ENCODE results near the gene OXSR1. TPM values are rescaled to one million over a fixed set of nuclear protein-coding genes. Genes with fewer than 3 reads are reported as not detected.

Gene OXSR1
- total and polyA plus RNA-seq, 8 donors: 26.4 to 53.9 (median 43.0) TPM

DNA sequence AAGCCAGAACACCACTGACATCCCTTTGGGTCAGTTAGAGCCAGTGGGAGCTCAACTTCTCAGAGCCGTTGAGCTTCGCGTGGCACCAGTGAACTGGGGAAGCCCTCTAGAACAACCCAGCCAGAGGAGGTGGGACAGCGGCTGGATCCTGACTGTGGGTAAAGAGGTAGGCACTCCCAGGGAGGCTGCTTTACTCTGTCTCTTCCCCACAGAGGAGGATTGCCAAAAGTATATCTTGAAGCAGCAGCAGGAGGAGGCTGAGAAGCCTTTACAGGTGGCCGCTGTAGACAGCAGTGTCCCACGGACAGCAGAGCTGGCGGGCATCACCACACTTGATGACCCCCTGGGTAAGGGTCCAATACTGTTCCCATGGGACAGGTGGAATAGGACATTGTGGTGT, 25.7 kb upstream of the OXSR1 start:
- Histone ChIP-seq H3K27ac (peak overlapping the region in 1 of 2 donors; percentile 98), H3K9me3 (no peaks in the 10 kb centered on the region), H3K4me3 (peak overlapping the region; percentile 89 to 97), H3K4me1 (peaks cover 28 to 51% of the 10 kb centered on the region in 2 donors), H3K27me3 (no peaks in the 10 kb centered on the region), H3K36me3 (peaks cover 0 to 29% of the 10 kb centered on the region in 2 donors)
- ATAC-seq: no peak
- no peak for DNase-seq
- TF ChIP-seq, protein P1, sequence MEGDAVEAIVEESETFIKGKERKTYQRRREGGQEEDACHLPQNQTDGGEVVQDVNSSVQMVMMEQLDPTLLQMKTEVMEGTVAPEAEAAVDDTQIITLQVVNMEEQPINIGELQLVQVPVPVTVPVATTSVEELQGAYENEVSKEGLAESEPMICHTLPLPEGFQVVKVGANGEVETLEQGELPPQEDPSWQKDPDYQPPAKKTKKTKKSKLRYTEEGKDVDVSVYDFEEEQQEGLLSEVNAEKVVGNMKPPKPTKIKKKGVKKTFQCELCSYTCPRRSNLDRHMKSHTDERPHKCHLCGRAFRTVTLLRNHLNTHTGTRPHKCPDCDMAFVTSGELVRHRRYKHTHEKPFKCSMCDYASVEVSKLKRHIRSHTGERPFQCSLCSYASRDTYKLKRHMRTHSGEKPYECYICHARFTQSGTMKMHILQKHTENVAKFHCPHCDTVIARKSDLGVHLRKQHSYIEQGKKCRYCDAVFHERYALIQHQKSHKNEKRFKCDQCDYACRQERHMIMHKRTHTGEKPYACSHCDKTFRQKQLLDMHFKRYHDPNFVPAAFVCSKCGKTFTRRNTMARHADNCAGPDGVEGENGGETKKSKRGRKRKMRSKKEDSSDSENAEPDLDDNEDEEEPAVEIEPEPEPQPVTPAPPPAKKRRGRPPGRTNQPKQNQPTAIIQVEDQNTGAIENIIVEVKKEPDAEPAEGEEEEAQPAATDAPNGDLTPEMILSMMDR (IDR thresholded peaks at IDR 0.05): no peak
- intact Hi-C loops (cut with DNase I): loop anchor here in 1 of 2 donors (10.0 kb wide), 1 partner anchor 85 kb away; no protein-coding TSS in a partner anchor

DNA sequence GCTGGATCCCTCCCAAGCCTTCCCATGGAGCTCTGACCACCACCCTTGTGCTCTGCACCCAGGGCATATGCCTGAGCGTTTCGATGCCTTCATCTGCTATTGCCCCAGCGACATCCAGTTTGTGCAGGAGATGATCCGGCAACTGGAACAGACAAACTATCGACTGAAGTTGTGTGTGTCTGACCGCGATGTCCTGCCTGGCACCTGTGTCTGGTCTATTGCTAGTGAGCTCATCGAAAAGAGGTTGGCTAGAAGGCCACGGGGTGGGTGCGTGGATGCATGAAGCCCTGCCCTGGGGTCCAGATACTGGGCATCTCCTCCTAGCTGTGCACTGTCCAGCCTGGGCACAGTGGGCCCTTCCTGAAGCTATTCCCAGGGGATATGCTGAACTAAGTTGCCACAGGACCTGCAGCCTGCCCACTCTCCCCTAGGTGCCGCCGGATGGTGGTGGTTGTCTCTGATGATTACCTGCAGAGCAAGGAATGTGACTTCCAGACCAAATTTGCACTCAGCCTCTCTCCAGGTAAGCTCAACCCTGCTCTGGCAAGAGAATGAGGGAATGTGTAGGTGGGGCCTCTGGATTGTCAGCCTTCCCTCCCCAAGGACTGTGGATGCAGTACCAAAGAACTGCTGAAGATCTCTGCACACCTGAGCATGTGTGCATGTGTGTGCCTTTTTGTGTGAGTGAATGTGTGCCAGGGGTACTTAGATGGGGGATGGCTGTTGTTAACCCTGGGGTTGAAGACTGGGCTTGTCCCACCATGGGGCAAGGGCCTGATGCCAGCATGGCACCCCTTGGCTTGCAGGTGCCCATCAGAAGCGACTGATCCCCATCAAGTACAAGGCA, 24.8 kb upstream of the OXSR1 start:
- Histone ChIP-seq H3K27ac (peak overlapping the region in 1 of 2 donors; percentile 21), H3K36me3 (peaks cover 0 to 29% of the 10 kb centered on the region in 2 donors), H3K4me3 (peak overlapping the region in 1 of 2 donors; percentile 97), H3K9me3 (no peaks in the 10 kb centered on the region), H3K27me3 (no peaks in the 10 kb centered on the region), H3K4me1 (peaks cover 22 to 42% of the 10 kb centered on the region in 2 donors)
- no peak for DNase-seq
- no peak for ATAC-seq
- intact Hi-C loops (cut with DNase I): no loop called here
- TF ChIP-seq, protein P1 (IDR thresholded peaks at IDR 0.05): no peak

DNA sequence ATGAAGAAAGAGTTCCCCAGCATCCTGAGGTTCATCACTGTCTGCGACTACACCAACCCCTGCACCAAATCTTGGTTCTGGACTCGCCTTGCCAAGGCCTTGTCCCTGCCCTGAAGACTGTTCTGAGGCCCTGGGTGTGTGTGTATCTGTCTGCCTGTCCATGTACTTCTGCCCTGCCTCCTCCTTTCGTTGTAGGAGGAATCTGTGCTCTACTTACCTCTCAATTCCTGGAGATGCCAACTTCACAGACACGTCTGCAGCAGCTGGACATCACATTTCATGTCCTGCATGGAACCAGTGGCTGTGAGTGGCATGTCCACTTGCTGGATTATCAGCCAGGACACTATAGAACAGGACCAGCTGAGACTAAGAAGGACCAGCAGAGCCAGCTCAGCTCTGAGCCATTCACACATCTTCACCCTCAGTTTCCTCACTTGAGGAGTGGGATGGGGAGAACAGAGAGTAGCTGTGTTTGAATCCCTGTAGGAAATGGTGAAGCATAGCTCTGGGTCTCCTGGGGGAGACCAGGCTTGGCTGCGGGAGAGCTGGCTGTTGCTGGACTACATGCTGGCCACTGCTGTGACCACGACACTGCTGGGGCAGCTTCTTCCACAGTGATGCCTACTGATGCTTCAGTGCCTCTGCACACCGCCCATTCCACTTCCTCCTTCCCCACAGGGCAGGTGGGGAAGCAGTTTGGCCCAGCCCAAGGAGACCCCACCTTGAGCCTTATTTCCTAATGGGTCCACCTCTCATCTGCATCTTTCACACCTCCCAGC, 24.0 kb upstream of the OXSR1 start:
- intact Hi-C loops (cut with DNase I): no loop called here

DNA sequence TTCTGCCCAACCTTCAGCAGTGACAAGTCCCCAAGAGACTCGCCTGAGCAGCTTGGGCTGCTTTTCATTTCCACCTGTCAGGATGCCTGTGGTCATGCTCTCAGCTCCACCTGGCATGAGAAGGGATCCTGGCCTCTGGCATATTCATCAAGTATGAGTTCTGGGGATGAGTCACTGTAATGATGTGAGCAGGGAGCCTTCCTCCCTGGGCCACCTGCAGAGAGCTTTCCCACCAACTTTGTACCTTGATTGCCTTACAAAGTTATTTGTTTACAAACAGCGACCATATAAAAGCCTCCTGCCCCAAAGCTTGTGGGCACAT, 23.4 kb upstream of the OXSR1 start:
- no peak for DNase-seq
- Histone ChIP-seq H3K27ac (peak overlapping the region in 1 of 2 donors; percentile 21), H3K9me3 (peaks cover 0 to 8% of the 10 kb centered on the region in 2 donors), H3K4me3 (no peak overlapping the region), H3K36me3 (peaks cover 0 to 29% of the 10 kb centered on the region in 2 donors), H3K27me3 (no peaks in the 10 kb centered on the region), H3K4me1 (peaks cover 17 to 37% of the 10 kb centered on the region in 2 donors)
- intact Hi-C loops (cut with DNase I): no loop called here
- no peak for ATAC-seq
- TF ChIP-seq, protein P1 (IDR thresholded peaks at IDR 0.05): no peak

More for the DNA sequence above, 24.0 kb upstream of the OXSR1 start:
- Histone ChIP-seq H3K27ac (peak overlapping the region in 1 of 2 donors; percentile 21), H3K36me3 (peaks cover 0 to 29% of the 10 kb centered on the region in 2 donors), H3K4me3 (no peak overlapping the region), H3K27me3 (no peaks in the 10 kb centered on the region), H3K9me3 (peaks cover 0 to 4% of the 10 kb centered on the region in 2 donors), H3K4me1 (peaks cover 17 to 36% of the 10 kb centered on the region in 2 donors)
- ATAC-seq (no peak), DNase-seq (no peak)
- TF ChIP-seq, protein P1 (IDR thresholded peaks at IDR 0.05): no peak

DNA sequence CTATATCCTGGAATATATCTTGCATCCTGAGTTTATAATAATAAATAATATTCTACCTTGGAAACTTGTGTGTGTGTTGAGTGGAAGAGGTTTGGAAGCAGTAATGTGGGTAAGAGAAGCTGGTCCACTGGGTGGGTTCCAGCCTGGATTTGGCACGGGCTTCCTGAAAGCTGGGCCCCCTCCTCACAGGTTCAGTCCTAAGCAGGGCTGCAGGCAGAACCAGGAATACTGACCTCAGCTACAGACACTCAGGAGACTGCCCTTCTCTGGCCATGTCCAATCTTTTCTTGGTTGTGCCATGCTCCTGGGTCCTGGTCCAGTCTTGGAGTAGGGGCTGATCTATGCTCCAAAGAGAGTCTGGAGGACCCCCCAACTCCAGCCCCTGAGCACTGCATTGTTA, 22.4 kb upstream of the OXSR1 start:
- Histone ChIP-seq H3K9me3 (peaks cover 0 to 10% of the 10 kb centered on the region in 2 donors), H3K4me3 (no peak overlapping the region), H3K36me3 (peaks cover 0 to 29% of the 10 kb centered on the region in 2 donors), H3K4me1 (peaks cover 12 to 43% of the 10 kb centered on the region in 2 donors), H3K27ac (no peak overlapping the region), H3K27me3 (no peaks in the 10 kb centered on the region)
- DNase-seq (no peak), ATAC-seq (no peak)
- intact Hi-C loops (cut with DNase I): no loop called here
- TF ChIP-seq, protein P1 (IDR thresholded peaks at IDR 0.05): no peak
